ENCODE results near the gene NRAP.
"Not testable (repeated sequence)": the region's sequence is repeated elsewhere in the genome, so short reads cannot be mapped to it uniquely, and the experiment has no call there.

NRAP gene

GRCh38 chr10:113681533-113682470, 18.0 kb upstream of the NRAP start:
- DNase-seq (ENCODE audit: low spot score) = no peak

- DNase-seq (ENCODE audit: low spot score) = peak; percentile 4
Measured at GRCh38 chr10:113680190-113681111, 16.6 kb upstream of the NRAP start.

- DNase-seq (ENCODE audit: low spot score) = peak; percentile 64
Measured at GRCh38 chr10:113679463-113680189, 15.8 kb upstream of the NRAP start, which contains the start of gene CASP7. Gene CASP7, plus strand, starts transcription at chr10:113679912. Its CDS starts 17,582 bp downstream, at chr10:113697494.

- no peak for DNase-seq (ENCODE audit: low spot score)
Measured at GRCh38 chr10:113666682-113667252, 2.9 kb upstream of the NRAP start.

- DNase-seq (ENCODE audit: low spot score) = no peak
Measured at GRCh38 chr10:113665806-113666354, 2.0 kb upstream of the NRAP start.

GRCh38 chr10:113665352-113665751, 1.5 kb upstream of the NRAP start:
- no peak for DNase-seq (ENCODE audit: low spot score)

- DNase-seq (ENCODE audit: low spot score) = no peak
Measured at GRCh38 chr10:113663142-113663541, 699 bp downstream of the NRAP start.

GRCh38 chr10:113661332-113661731, 2.5 kb downstream of the NRAP start:
- DNase-seq (ENCODE audit: low spot score) = no peak

GRCh38 chr10:113657544-113657943, 6.3 kb downstream of the NRAP start:
- no peak for DNase-seq (ENCODE audit: low spot score)

- DNase-seq (ENCODE audit: low spot score) = no peak
Measured at GRCh38 chr10:113656896-113657295, 6.9 kb downstream of the NRAP start.

GRCh38 chr10:113652456-113652855, 11.4 kb downstream of the NRAP start:
- DNase-seq (ENCODE audit: low spot score) = not testable (repeated sequence)

- no peak for DNase-seq (ENCODE audit: low spot score)
Measured at GRCh38 chr10:113651898-113652297, 11.9 kb downstream of the NRAP start.

- no peak for DNase-seq (ENCODE audit: low spot score)
Measured at GRCh38 chr10:113651021-113651420, 12.8 kb downstream of the NRAP start.

GRCh38 chr10:113650172-113650571, 13.7 kb downstream of the NRAP start:
- DNase-seq (ENCODE audit: low spot score) = no peak

- DNase-seq (ENCODE audit: low spot score) = no peak
Measured at GRCh38 chr10:113648478-113648877, 15.4 kb downstream of the NRAP start.

GRCh38 chr10:113647812-113648211, 16.0 kb downstream of the NRAP start:
- DNase-seq (ENCODE audit: low spot score) = no peak

- DNase-seq (ENCODE audit: low spot score) = no peak
Measured at GRCh38 chr10:113646336-113647201, 17.3 kb downstream of the NRAP start.

GRCh38 chr10:113644185-113645120, 19.4 kb downstream of the NRAP start:
- DNase-seq (ENCODE audit: low spot score) = no peak

- DNase-seq (ENCODE audit: low spot score) = no peak
Measured at GRCh38 chr10:113643183-113643582, 20.7 kb downstream of the NRAP start.

Measured in hematopoietic multipotent progenitor cell treated with erythropoietin and hydrocortisone succinate and interleukin-3 and kit ligand, for 15 days (in vitro differentiated cells).